ENCODE measurements around the gene DCAF7. TPM values are rescaled to one million over a fixed set of nuclear protein-coding genes. Genes with fewer than 3 reads are reported as not detected.

DCAF7 gene
- total and polyA plus RNA-seq, 2 of the 4 experiments (the other 2 are of a cell fraction): 40.9 to 52.8 TPM

DNA sequence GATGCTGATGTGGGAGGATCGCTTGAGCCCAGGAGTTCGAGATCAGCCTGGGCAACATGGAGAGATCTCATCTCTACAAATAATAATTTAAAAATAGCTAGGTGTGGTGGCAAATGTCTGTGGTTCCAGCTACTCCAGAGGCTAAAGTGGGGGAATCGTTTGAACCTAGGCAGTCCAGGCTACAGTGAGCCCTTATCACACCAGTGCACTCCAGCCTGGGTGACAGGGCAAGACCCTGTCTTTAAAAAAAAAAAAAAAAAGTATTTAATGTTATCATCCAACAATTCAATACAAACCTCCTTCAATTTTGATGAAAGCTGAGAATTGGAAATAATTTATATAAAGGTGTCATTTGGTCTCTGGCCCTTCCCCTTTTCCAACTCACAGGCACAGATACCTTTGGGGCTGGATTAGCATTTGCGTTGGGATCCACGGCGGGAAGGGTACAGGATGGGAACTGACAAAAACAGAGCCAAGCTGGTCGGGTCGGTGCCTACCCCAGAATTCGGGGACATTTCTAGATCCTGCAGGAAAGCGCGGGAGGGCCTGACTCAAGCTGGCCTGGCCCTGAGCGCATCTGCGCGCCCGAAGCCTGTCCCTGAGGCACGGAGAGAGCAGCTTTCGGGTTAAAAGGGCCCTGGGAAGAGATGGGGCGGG lies 860 bp upstream of the DCAF7 start:
- in situ Hi-C loops (cut with MboI; ENCODE audit: low sequenced_read_pairs): no loop called here
- Histone ChIP-seq H4K20me1 (ENCODE audit: insufficient read depth, low read length) (peaks cover 35% of the 10 kb centered on the region), H3K18ac (ENCODE audit: low read depth, low read length) (peak overlapping the region; percentile 23), H3K23ac (ENCODE audit: low read depth, low read length) (peak overlapping the region; percentile 64), H2BK5ac (ENCODE audit: low read depth, low read length, poor library complexity, severe bottlenecking) (peak overlapping the region; percentile 86), H2AK9ac (replicated peaks; ENCODE audit: low read depth, low read length, poor library complexity) (peak overlapping the region; percentile 85), H2BK120ac (ENCODE audit: low read depth, low read length) (peak overlapping the region; percentile 67), H2BK15ac (ENCODE audit: low read depth, low read length) (peak overlapping the region; percentile 23; the same call in 1 of the 3 replicates), H4K91ac (ENCODE audit: insufficient read depth, low read depth, low read length) (peak overlapping the region; percentile 91), H4K8ac (ENCODE audit: low read depth in 2 of 2, low read length in 2 of 2) (peak overlapping the region; percentile 34 to 96), H3K79me1 (ENCODE audit: low read depth in 1 of 2, low read length in 2 of 2) (peaks cover 6 to 35% of the 10 kb centered on the region in 2 experiments; a peak in 3 of 4 replicates), H3K14ac (replicated peaks; ENCODE audit: low read depth, low read length) (peak overlapping the region; percentile 92), H3K4me3 (ENCODE audit: insufficient read depth, low read depth, low read length) (peak overlapping the region; percentile 46), H3K9ac (ENCODE audit: low read depth, low read length) (peak overlapping the region; percentile 85), H2AFZ (replicated peaks; ENCODE audit: low read length, poor library complexity) (peak overlapping the region; percentile 96), H3K56ac (ENCODE audit: extremely low read depth, insufficient read depth, low read length) (peak overlapping the region; percentile 90), H3K4ac (ENCODE audit: low read depth, low read length) (peak overlapping the region; percentile 84), H3K4me1 (ENCODE audit: control insufficient read depth, insufficient read depth, low read length) (peaks cover 3% of the 10 kb centered on the region), H3K9me3 (ENCODE audit: control insufficient read depth, insufficient read depth, low read length) (no peaks in the 10 kb centered on the region), H2AK5ac (ENCODE audit: low read depth, low read length) (peak overlapping the region; percentile 53), H3K27me3 (ENCODE audit: control insufficient read depth, insufficient read depth, low read length) (no peaks in the 10 kb centered on the region), H3K9me1 (ENCODE audit: insufficient read depth, low read length) (peaks cover 11% of the 10 kb centered on the region), H4K5ac (ENCODE audit: low read depth, low read length) (peak overlapping the region; percentile 71), H3K36me3 (ENCODE audit: control insufficient read depth, insufficient read depth, low read length) (no peaks in the 10 kb centered on the region), H2BK20ac (ENCODE audit: low read depth, low read length) (no peak overlapping the region), H3K27ac (ENCODE audit: insufficient read depth, low read length) (peak overlapping the region; percentile 69), H3K4me2 (ENCODE audit: low read depth, low read length) (peak overlapping the region; percentile 76)
- DNase-seq: no peak
- intact Hi-C loops (cut with micrococcal nuclease): no loop called here
- ATAC-seq (ENCODE audit: low read depth): peak; percentile 13
- dilution Hi-C loops (cut with HindIII; ENCODE audit: low sequenced_read_pairs, unreplicated experiment): no loop called here
- ChIA-PET POLR2A (ENCODE audit: unreplicated experiment) (no interaction called here), CTCF (interaction anchor here (0.5 kb wide), 1 partner anchor 66 kb away, joined by 3 read pairs; no protein-coding TSS in a partner anchor)
- 21% methylated on average over 8 of the region's 18 CpGs; no CpG with 5 or more reads in 1 of the 2 experiments for WGBS, 2 experiments (ENCODE audit: extremely low coverage in 2 of 2, insufficient read length in 1 of 2)
- BruUV-seq (replicated peaks): no TSS peak
- TF ChIP-seq CTCF (conservative IDR thresholded peaks at IDR 0.05; ENCODE audit: low read depth, low read length) (no peak), FOS (IDR thresholded peaks at IDR 0.05; ENCODE audit: low read depth, low read length) (no peak), RFX5 (IDR thresholded peaks at IDR 0.05; ENCODE audit: low read depth, low read length) (no peak), MAZ (IDR thresholded peaks at IDR 0.05; ENCODE audit: borderline replicate concordance, low read depth, low read length) (no peak), NFE2L2 (IDR thresholded peaks at IDR 0.05; ENCODE audit: low read depth, low read length) (no peak), CEBPB (IDR thresholded peaks at IDR 0.05; ENCODE audit: low read depth, low read length) (no peak), MXI1 (IDR thresholded peaks at IDR 0.05; ENCODE audit: borderline replicate concordance, low read depth, low read length) (no peak), BHLHE40 (IDR thresholded peaks at IDR 0.05; ENCODE audit: low read depth, low read length) (no peak), RCOR1 (IDR thresholded peaks at IDR 0.05; ENCODE audit: insufficient replicate concordance, low read length) (no peak), POLR2A (IDR thresholded peaks at IDR 0.05; ENCODE audit: low read depth, low read length) (no peak), SMC3 (IDR thresholded peaks at IDR 0.05; ENCODE audit: low read depth, low read length) (no peak), RAD21 (IDR thresholded peaks at IDR 0.05; ENCODE audit: low read length) (no peak), MAFK (IDR thresholded peaks at IDR 0.05; ENCODE audit: low read depth, low read length) (no peak)
- TF ChIP-seq, protein P1, sequence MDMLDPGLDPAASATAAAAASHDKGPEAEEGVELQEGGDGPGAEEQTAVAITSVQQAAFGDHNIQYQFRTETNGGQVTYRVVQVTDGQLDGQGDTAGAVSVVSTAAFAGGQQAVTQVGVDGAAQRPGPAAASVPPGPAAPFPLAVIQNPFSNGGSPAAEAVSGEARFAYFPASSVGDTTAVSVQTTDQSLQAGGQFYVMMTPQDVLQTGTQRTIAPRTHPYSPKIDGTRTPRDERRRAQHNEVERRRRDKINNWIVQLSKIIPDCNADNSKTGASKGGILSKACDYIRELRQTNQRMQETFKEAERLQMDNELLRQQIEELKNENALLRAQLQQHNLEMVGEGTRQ (IDR thresholded peaks at IDR 0.05; ENCODE audit: low read depth, low read length): no peak

All from IMR-90 (cell line).